WI38 (cell line): ENCODE results near the gene DPP9.

Source experiments
- H3K4me3 ChIP-seq: 2 replicates; pipeline ENCODE4 v1.5.1; 2011; ENCODE audit warnings: low read depth, mild to moderate bottlenecking, control low read depth, low read length
- TF ChIP-seq, protein P1 (sequence below): IDR thresholded peaks from 2 replicates; pipeline ENCODE4 v1.5.1; 2012; ENCODE audit warnings: low read depth, mild to moderate bottlenecking, control low read depth, low read length

The DPP9 gene

DNA sequence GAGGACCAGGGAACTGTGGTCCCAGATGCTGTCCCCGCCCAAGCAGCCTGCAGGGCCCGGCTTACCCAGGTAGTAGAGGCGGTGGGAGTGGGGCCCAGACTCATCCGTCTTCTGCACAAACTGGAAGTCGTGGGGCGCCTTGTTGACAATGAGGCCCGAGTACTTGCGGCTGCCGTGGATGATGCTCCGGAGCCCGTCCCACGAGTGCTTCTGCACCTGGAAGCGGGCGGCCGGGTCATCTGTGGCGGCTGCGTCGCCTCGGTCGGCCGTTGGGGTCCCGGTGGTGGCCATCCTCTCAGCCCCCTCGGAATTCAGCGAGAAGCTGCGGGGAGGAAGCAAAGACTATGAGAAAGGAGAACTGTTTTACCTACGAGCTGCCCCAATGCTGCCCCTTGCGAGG, 9.6 kb downstream of the DPP9 start:
- H3K4me3 ChIP-seq = no peak overlapping the region
- TF ChIP-seq, protein P1, sequence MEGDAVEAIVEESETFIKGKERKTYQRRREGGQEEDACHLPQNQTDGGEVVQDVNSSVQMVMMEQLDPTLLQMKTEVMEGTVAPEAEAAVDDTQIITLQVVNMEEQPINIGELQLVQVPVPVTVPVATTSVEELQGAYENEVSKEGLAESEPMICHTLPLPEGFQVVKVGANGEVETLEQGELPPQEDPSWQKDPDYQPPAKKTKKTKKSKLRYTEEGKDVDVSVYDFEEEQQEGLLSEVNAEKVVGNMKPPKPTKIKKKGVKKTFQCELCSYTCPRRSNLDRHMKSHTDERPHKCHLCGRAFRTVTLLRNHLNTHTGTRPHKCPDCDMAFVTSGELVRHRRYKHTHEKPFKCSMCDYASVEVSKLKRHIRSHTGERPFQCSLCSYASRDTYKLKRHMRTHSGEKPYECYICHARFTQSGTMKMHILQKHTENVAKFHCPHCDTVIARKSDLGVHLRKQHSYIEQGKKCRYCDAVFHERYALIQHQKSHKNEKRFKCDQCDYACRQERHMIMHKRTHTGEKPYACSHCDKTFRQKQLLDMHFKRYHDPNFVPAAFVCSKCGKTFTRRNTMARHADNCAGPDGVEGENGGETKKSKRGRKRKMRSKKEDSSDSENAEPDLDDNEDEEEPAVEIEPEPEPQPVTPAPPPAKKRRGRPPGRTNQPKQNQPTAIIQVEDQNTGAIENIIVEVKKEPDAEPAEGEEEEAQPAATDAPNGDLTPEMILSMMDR = no peak

DNA sequence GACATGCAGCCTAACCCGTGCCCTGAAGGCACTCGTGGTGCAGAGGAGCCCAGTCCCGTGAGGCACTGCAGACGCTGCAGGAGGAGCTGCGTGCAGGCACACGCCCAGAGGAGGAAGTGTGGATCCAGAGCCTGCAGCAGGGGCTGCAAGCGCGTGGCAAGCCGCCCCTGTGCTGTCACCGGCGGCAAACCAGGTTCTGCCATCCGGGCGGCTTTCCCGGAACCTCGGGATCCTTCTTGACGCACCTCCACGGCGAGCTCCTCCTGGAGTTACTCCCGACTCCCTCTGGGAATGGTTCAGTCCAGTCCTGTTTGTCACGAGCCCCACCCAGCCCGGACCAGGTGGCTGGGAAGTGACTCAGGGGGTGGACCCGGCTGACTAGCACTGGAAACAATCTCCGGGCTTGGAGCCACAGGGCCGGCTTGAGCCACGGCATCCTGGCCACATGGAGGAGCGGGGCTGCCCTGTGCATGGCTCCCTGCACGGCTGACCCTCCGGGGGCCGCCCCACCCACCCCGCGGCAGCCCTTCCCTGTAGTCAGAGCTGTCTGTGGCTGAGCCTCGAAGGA, 10.2 kb downstream of the DPP9 start:
- no peak overlapping the region for H3K4me3 ChIP-seq
- TF ChIP-seq, protein P1 = no peak

DNA sequence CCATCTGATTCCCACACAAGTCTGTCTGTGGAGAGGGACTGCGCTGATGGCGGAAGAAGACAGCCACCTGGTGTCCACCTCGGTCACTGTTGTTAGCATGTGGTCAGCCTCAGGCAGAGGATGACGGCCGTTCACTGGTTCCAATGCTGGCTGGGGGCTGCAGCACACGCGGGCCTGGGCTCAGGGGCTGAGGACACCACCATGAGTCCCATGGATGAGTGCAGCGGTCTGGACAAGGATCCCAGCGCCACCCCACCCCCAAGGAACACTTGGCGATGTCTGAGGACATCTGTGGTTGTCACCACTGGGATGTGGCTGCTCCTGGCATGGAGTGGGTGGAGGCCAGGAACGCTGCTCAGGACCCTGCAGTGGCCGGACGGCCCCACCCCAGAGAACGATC, 10.9 kb downstream of the DPP9 start:
- TF ChIP-seq, protein P1 = no peak

DNA sequence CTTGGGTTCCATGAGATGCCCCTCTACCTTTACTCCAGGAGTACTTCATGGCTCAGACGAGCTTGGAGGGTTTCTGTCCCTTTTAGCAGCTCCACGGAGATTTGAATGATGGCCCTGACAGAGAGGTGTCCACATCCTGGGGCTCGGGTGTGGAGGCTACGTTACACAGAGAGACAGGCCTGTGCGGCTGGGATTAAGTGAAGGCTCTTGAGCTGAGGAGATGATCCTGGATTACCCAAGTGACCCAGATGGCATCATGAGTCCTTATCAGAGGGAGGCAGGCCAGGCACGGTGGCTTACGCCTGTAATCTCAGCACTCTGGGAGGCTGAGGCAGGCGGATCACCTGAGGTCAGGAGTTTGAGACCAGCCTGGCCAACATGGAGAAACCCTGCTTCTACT, 12.4 kb downstream of the DPP9 start:
- TF ChIP-seq, protein P1 = no peak
- no peak overlapping the region for H3K4me3 ChIP-seq

More for the DNA sequence above, 10.9 kb downstream of the DPP9 start:
- H3K4me3 ChIP-seq = no peak overlapping the region

DNA sequence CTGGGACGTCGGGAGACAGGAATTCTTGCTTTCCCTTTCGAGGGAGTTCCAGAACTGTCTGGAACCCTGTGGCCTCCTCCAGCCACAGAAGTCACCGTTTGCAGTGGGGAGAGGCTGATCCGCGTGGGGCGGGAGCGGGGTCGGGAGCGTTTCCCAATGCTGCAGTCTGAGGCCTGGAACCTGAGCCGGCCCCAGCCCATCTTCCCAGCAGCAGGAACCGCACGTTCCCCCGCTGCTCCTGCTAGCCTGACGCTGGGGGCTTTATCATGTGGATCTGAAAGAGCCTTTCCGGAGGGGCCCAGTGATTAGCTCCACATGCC, 13.4 kb downstream of the DPP9 start:
- H3K4me3 ChIP-seq = no peak overlapping the region
- TF ChIP-seq, protein P1 = no peak

DNA sequence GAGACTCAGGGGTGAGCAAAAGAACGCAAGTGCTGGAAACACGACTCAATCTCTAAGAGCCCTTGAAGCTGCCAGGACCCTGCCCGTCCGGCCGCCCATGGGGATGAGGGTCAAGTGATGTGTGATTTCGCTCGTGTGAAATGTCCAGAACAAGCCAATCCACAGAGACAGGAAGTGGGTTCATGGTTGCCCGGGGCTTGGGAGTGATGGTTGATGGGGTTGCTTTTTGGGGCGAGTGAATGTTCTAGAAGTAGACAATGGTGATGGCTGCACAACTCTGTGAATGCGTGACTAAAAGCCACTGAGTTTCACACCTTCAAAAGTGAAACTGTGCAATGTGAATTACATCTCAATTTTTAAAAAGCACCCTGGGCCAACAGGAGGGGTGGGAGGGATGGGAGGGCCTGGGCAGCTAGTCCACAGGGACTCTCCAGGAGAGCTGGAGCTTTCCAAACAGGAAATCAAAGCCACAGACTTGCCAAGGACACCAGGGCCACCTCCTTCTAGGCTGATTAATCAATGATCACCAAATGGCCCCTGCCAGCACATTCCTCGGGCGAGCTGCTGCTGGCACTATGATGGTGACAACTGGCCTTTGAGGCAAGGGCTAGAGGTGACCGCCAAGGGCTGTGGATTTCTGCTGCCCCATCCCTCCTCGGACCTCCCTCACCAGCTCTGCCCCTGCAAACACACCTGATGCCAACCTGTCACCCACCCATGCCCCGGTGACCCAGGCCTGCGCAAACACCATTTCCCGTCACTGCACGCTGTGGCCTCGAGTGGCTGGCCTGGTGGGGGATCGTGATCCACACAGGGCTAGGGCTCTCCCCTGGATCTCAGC, 14.0 kb downstream of the DPP9 start:
- TF ChIP-seq, protein P1 = no peak
- H3K4me3 ChIP-seq = no peak overlapping the region

DNA sequence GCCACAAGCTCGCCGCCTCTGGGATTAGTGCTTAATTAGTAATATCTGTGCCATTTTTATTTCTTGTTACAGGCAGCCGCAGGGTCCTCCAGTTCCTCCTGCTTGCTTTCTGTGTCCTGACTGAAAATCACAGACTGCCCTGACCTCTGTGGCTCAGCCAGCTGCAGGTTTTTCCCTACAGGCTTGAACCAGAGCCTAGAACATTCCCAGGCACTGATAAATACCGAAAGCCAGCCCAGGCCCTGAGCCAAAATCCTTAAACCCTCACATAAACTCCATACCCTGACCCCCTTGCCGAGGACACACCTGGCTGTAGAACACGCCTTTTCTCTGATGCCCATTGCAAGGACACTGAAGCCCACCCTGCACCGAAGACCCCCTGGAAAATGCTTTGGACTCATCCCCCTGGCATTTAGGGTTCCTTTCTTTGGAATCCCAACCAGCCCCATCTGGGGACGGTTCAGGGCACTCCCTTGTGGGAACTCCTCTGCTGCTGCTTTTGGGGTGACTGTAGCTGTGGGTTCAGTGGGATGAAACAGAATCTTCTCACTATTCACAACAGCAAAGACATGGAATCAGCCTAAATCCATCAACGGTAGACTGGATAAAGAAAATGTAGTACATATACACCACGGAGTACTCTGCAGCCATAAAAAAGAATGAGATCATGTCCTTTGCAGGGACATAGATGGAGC, 15.5 kb downstream of the DPP9 start:
- TF ChIP-seq, protein P1 = no peak
- no peak overlapping the region for H3K4me3 ChIP-seq
